Smooth muscle cell (in vitro differentiated cells): Measurements from ENCODE around the gene MYO1E. TPM values are rescaled to one million over a fixed set of nuclear protein-coding genes. Genes with fewer than 3 reads are reported as not detected.

Source experiments
- DNase-seq: peaks from one replicate; lab custom pipeline; 2025; ENCODE audit not compliant: unreplicated experiment; lab: John Stamatoyannopoulos, UW
- H2AFZ ChIP-seq: fragments of 200-600 bp; sonication (generic); 2 replicates; pipeline ENCODE4 v1.6.0; 2016; ENCODE audit warnings: antibody characterized with exemption, low read depth, mild to moderate bottlenecking
- H3F3A ChIP-seq: fragments of 200-600 bp; sonication (generic); 2 replicates; pipeline ENCODE4 v1.6.0; 2017; ENCODE audit warnings: antibody characterized with exemption, low read depth
- H3K27ac ChIP-seq: fragments of 200-600 bp; sonication (generic); 2 replicates; pipeline ENCODE4 v1.5.1; 2016; ENCODE audit warnings: low read depth, mild to moderate bottlenecking
- H3K27me3 ChIP-seq: fragments of 200-600 bp; sonication (generic); 2 replicates; pipeline ENCODE4 v1.6.1; 2016; ENCODE audit warnings: low read depth, mild to moderate bottlenecking
- H3K36me3 ChIP-seq: fragments of 200-600 bp; sonication (generic); 2 replicates; pipeline ENCODE4 v1.5.1; 2016; ENCODE audit warnings: low read depth
- H3K4me1 ChIP-seq: fragments of 200-600 bp; sonication (generic); 2 replicates; pipeline ENCODE4 v1.5.1; 2016; ENCODE audit warnings: low read depth
- H3K4me2 ChIP-seq: fragments of 200-600 bp; sonication (generic); 2 replicates; pipeline ENCODE4 v1.6.0; 2016; ENCODE audit warnings: mild to moderate bottlenecking
- H3K4me3 ChIP-seq: fragments of 200-600 bp; sonication (generic); 2 replicates; pipeline ENCODE4 v1.5.1; 2016; ENCODE audit warnings: mild to moderate bottlenecking
- H3K79me2 ChIP-seq: fragments of 200-600 bp; sonication (generic); 2 replicates; pipeline ENCODE4 v1.6.0; 2016; ENCODE audit warnings: low read depth, mild to moderate bottlenecking
- H3K9ac ChIP-seq: fragments of 200-600 bp; sonication (generic); 2 replicates; pipeline ENCODE4 v1.6.0; 2016; ENCODE audit warnings: low read depth
- H3K9me3 ChIP-seq: fragments of 200-600 bp; sonication (generic); replicated peaks from 2 replicates; pipeline ENCODE4 v1.5.1; 2016; ENCODE audit warnings: low read depth
- H4K20me1 ChIP-seq: fragments of 200-600 bp; sonication (generic); 2 replicates; pipeline ENCODE4 v1.6.0; 2016; ENCODE audit warnings: low read depth
- CTCF ChIP-seq: fragments of 200-600 bp; sonication (generic); IDR thresholded peaks from 2 replicates; pipeline ENCODE4 v1.5.1; 2017; ENCODE audit warnings: borderline replicate concordance, mild to moderate bottlenecking, antibody characterized with exemption; ENCODE audit not compliant: insufficient read depth, poor library complexity, severe bottlenecking
- WGBS: methylation state at CpG from one replicate; pipeline ENCODE4 v1.1.7; 2016; ENCODE audit warnings: low lambda C conversion rate; 5-methylcytosine and 5-hydroxymethylcytosine counted together
- polyA plus RNA-seq: library from polyadenylated mRNA; unstranded; fragments of >200 nt; fragmentation: Nextera tagmentation; extraction: Ambion mirVana; gene quantifications from 2 replicates; pipeline ENCODE4 v1.2.1, GENCODE V29; 2016
- total RNA-seq: library from RNA; depleted of rRNA; stranded (reverse); fragments of >200 nt; gene quantifications from 2 replicates; pipeline ENCODE4 v1.2.3, GENCODE V29; 2014

Gene MYO1E
- total and polyA plus RNA-seq, 2 experiments from 2014 or later, result 50.0 to 54.5 TPM

DNA sequence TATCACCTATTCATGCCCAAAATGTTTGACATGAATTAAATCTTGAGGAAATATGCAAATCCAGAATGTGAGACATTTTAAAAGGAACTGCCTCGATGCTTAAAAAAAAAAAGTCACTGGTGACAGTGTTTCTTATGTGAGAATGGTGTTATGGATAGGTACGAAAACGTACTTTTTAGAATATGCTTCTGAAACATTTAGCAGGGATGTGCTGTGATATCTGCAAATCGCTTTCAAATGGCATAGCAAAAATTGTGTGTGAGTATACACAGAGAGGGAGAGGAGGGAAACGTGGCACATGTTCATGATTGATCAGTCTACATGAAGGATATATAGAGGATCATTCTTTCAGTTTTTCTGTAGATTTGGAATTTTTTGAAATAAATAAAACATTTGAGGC is 251.7 kb downstream of the MYO1E start:
- H3K4me3 ChIP-seq, result no peak overlapping the region
- no peaks in the 10 kb centered on the region for H3K36me3 ChIP-seq

GRCh38 chr15:59119625-59120024 is 253.0 kb downstream of the MYO1E start:
- 94% methylated on average over 5 of the region's 5 CpGs for WGBS

More for the DNA sequence above, 251.7 kb downstream of the MYO1E start:
- H3K9me3 ChIP-seq, result no peaks in the 10 kb centered on the region
- H3K4me1 ChIP-seq, result no peaks in the 10 kb centered on the region
- no peak overlapping the region for H3K9ac ChIP-seq
- DNase-seq, result no peak
- H3K4me2 ChIP-seq, result no peak overlapping the region
- TF ChIP-seq CTCF, result no peak
- H2AFZ ChIP-seq, result no peak overlapping the region
- H3K27ac ChIP-seq, result no peak overlapping the region
- H3K79me2 ChIP-seq, result no peaks in the 10 kb centered on the region
- no peaks in the 10 kb centered on the region for H3F3A ChIP-seq
- no peaks in the 10 kb centered on the region for H3K27me3 ChIP-seq
- no peaks in the 10 kb centered on the region for H4K20me1 ChIP-seq
- 98% methylated on average over 5 of the region's 5 CpGs for WGBS

DNA sequence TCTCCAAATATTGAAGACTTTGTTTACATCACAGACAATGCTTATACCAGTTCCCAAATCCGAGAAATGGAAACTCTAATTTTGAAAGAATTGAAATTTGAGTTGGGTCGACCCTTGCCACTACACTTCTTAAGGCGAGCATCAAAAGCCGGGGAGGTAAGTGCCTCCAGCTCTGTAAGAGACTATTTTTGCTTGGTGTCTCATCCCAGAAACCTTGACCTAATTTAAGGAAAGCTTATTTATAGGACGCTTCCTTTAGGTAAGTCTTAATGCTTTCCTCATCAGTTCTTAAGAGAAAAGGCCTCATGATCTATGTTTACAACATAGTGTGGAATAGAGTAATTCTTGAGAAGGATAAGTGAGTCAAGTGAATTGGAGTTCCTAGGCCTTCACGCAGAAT is 255.9 kb downstream of the MYO1E start:
- Histone ChIP-seq H3K9ac (no peak overlapping the region), H3K4me1 (no peaks in the 10 kb centered on the region), H3K9me3 (no peaks in the 10 kb centered on the region), H3K27ac (no peak overlapping the region), H3K4me2 (no peak overlapping the region), H3F3A (no peaks in the 10 kb centered on the region), H3K79me2 (no peaks in the 10 kb centered on the region), H3K4me3 (no peak overlapping the region), H2AFZ (no peak overlapping the region), H3K36me3 (no peaks in the 10 kb centered on the region), H4K20me1 (no peaks in the 10 kb centered on the region), H3K27me3 (no peaks in the 10 kb centered on the region)
- 98% methylated on average over 6 of the region's 6 CpGs for WGBS
- no peak for DNase-seq
- TF ChIP-seq CTCF, result no peak

More at GRCh38 chr15:59119625-59120024, 253.0 kb downstream of the MYO1E start:
- no peak for DNase-seq
- Histone ChIP-seq H3K4me1 (no peaks in the 10 kb centered on the region), H2AFZ (no peak overlapping the region), H3K4me2 (no peak overlapping the region), H3K4me3 (no peak overlapping the region), H4K20me1 (no peaks in the 10 kb centered on the region), H3K9me3 (no peaks in the 10 kb centered on the region), H3K27ac (no peak overlapping the region), H3K27me3 (no peaks in the 10 kb centered on the region), H3K36me3 (no peaks in the 10 kb centered on the region), H3K79me2 (no peaks in the 10 kb centered on the region), H3F3A (no peaks in the 10 kb centered on the region), H3K9ac (no peak overlapping the region)
- TF ChIP-seq CTCF, result no peak

- WGBS, result 100% methylated on average over 1 of the region's 1 CpG
- Histone ChIP-seq H3K79me2 (no peaks in the 10 kb centered on the region), H3K4me3 (no peak overlapping the region), H2AFZ (no peak overlapping the region), H4K20me1 (no peaks in the 10 kb centered on the region), H3K36me3 (no peaks in the 10 kb centered on the region), H3K9ac (no peak overlapping the region), H3K27me3 (no peaks in the 10 kb centered on the region), H3K4me2 (no peak overlapping the region), H3K9me3 (no peaks in the 10 kb centered on the region), H3K27ac (no peak overlapping the region), H3K4me1 (no peaks in the 10 kb centered on the region), H3F3A (no peaks in the 10 kb centered on the region)
- no peak for DNase-seq
- TF ChIP-seq CTCF, result no peak
Measured at GRCh38 chr15:59116141-59116540, 256.5 kb downstream of the MYO1E start.
